SK-N-MC (cell line): ENCODE measurements around the gene IFI30.

Experiments
- EZH2 ChIP-seq: fragments of 200-600 bp; sonication (generic); IDR thresholded peaks from one replicate; pipeline ENCODE4 v1.6.1; 2017; ENCODE audit warnings: antibody characterized with exemption
- POLR2AphosphoS5 ChIP-seq: IDR thresholded peaks from 2 replicates; pipeline ENCODE4 v1.6.1; 2012; ENCODE audit warnings: mild to moderate bottlenecking, low read depth, low read length, borderline replicate concordance

DNA sequence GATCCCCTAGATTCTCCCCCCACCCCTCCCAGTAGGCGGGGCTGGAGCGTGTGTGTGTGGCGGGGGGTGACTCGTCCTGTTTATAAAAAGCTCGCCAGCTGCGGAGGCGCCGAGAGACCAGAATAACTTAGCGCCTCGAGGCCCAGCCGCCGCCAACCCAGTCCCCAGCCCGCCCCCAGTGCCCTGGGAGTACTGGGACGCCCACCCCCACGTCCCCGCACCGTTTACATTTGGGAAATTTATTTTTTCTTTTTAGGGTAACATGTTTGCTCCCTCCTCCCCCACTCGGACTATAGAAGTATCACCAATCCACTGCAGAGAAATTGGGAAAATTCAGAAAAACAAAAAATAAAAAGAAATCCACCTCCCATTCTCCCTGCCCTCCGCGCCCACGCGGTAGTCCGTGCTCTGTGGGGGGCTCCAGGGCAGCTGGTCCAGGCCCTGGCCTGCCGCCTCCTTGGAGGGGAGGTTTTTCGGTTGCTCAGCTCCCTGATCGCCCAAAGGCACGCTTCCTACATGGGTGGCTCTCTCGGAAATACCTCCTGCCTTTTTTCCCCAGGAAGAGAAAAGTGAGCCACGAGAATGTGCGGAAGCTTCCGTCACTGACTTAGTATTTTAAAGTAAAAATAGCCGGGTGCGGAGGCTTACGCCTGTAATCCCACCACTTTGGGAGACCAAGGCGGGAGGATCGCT is 31.7 kb downstream of the IFI30 start:
- TF ChIP-seq POLR2AphosphoS5 (no peak), EZH2 (no peak)
